Measurements from ENCODE around the gene COBLL1.
A peak's percentile ranks its signal among the peaks of the same experiment; 100 is the strongest.

COBLL1 gene

DNA sequence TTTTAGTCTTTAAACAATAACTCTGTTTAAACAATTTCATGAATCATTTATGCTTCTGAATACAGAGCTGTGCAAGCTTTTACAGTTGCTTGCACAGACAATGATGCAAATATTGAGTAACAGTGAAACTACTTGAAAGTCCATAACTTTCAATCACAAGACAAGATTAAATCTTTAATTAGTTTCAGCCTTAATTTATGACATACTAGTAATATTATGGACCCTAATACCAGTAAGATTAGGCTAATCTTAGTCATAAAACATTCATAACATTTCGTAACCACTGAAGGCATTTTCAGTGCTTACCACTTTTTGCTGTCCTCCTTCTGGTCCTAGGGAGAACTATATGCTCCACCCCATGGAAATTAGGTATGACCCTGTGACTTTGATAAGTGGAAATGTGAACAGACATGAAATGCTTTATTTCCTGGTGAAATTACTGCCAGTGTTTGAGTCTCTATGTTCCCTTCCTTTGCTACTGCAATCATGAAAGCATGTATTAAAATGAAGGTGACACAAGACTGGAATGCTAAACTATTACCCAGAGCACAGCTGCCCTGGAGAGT lies 1.8 kb upstream of the COBLL1 start:
- no peak for TF ChIP-seq ZNF274 (IDR thresholded peaks at IDR 0.05; ENCODE audit: low read depth, low read length)
- H3K4me3 ChIP-seq (ENCODE audit: low read length): no peak overlapping the region

DNA sequence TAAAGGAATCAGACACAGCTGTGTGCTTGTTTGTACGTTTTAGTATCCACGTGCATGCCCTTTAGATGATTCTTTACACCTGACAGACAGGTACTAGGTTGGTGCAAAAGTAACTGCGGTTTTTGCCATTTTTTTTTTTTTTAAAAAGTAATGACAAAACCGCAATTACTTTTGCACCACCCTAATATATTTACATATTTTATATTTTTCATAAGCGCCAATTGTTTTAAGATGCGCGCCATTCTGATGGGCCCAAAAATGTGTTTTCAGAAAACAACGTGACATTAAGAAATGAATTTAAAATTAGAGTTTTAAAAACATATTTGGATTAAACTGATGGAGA lies 972 bp upstream of the COBLL1 start:
- TF ChIP-seq ZNF274 (IDR thresholded peaks at IDR 0.05; ENCODE audit: low read depth, low read length): no peak
- H3K4me3 ChIP-seq (ENCODE audit: low read length): no peak overlapping the region

DNA sequence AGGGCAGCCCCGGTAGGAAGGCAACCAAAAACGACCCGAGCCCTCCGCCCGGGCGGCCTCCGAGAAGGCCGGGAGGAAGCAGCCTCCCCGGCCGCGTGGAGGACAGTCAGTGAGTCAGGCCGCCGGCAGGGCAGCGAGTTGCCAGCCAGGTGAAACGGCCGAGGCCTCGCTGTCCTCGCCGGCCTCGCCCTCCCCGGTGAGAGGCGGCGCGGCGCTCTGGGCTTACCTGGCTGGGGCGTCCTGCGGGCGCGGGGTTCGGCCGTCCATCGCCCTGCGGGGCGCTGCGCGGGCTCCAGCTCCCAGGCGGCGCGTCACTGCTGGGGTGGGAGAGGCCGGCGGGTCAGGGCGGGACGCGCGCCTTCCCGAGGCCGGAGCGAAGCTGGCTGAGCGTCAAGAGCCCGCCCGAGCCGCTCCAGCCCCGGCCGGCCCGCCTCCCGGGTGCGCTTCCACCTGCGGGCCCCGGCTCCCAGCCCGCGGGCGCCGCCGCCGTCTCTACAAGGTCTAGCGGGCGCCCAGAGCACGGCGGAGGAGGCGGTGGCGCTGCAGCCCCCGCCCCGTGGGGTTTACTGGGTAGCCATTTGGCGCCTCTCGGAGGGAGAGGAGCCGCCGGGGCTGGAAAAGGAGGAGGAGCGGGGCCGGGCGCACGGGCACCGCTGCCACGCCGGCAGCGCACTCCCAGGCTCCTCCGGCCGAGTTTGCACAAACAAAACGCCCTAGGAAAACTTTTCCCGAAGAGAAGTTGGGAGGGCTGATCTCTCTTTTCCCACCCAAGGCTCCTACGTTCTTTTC lies 499 bp downstream of the COBLL1 start:
- TF ChIP-seq ZNF274 (IDR thresholded peaks at IDR 0.05; ENCODE audit: low read depth, low read length): no peak
- H3K4me3 ChIP-seq (ENCODE audit: low read length): peak overlapping the region; percentile 64

DNA sequence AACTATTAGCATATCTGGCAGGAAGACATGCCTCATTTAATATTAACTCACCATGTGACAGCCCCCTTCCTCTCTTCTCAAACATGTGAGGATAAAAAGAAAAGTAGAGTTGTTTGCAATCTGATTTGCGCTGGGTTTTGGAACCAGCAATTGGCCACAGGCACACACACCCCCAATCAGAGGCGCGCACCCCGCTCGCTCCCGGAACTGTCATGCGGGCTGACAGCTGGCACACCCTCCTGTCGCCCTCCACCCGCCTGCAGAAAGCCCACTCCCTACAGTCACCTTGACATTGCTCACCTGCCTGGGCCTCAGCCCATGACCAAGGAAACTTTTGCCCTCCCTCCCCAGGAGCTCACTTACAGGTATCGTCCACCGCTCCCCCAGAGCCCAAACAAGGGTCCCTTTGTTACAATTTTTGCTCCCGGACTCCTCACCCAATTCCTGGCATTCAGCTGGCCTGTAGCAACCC lies 1.1 kb downstream of the COBLL1 start:
- peak overlapping the region; percentile 64 for H3K4me3 ChIP-seq (ENCODE audit: low read length)
- TF ChIP-seq ZNF274 (IDR thresholded peaks at IDR 0.05; ENCODE audit: low read depth, low read length): no peak

DNA sequence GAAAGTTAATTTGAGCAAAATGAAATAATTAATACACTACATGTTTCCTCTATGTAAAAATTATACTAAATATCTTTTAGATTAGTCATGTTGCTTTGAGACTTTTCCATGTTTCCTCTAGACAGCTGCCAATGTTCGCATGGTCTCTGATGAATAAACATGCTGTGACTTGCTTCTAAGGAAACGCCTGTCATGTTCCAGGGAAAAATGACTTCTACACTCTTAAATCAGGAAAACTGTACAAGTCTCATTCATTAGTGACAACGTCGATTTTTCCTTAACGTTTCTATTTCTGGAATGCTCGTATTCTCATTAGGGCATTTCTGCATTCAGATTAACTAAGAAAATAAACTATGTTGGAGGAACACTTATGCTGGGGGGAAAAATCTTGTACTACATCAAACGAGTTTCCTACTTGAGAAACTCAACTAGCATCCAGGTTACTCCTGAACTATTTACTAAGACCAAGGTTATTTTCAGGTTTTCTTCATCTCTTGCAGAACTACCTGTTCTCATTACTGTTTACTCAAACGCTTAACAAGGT lies 1.6 kb downstream of the COBLL1 start:
- no peak overlapping the region; the same call in 1 of the 2 replicates for H3K4me3 ChIP-seq (ENCODE audit: low read length)
- no peak for TF ChIP-seq ZNF274 (IDR thresholded peaks at IDR 0.05; ENCODE audit: low read depth, low read length)

DNA sequence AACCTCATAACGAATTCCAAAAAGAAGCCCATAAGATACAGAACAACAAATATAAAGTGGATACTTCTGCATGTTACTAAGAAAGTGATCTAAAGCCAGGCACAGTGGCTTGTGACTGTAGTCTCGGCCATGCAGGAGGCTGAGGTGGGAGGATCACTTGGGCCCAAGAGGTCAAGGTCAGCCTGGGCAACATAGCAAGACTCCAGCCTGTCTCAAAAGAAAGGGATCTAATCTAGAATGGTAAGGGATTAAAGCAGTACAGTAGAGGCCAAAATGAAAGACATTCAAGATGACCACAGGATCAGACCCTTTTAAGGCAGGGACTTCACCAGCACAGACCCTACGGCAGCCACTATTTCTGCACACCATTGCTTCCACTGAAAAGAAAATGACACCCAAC lies 3.8 kb downstream of the COBLL1 start:
- H3K4me3 ChIP-seq (ENCODE audit: low read length): no peak overlapping the region
- TF ChIP-seq ZNF274 (IDR thresholded peaks at IDR 0.05; ENCODE audit: low read depth, low read length): no peak

DNA sequence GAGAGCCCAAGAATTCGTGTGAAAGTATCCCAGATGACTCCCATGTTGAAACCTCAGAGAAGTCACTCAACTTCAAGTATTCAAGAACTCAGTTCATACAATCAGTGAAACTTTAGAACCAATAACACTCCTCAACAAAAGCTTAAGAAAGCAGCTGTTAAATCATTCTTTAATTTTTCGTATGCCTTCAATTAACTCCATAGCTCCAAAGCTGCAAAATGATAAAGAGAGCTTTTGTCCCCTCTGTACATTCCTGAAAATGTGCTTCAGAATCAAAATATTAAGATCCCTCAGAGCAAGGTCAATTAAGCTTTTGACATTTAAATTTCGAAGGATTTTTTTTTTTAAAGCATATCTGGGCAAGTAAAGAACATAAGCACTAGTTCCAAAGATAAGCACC lies 4.7 kb downstream of the COBLL1 start:
- no peak overlapping the region for H3K4me3 ChIP-seq (ENCODE audit: low read length)
- no peak for TF ChIP-seq ZNF274 (IDR thresholded peaks at IDR 0.05; ENCODE audit: low read depth, low read length)

DNA sequence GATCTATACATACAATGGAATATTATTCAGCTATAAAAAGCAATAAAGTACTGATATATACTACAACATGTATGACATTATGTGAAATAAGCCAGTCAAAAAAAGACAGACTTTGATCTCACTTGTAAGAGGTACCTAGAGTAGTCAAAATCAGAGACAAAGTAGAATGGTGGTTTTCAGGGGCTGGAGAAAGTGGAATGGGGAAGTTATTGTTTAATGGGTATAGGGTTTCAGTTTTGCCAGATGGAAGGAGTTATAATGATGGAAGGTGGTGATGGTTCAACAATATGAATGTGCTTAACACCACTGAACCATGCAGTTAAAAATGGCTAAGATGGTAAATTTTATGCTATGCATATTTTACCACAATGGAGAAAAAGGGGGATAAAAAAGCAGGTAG lies 6.3 kb downstream of the COBLL1 start:
- no peak overlapping the region for H3K4me3 ChIP-seq (ENCODE audit: low read length)
- no peak for TF ChIP-seq ZNF274 (IDR thresholded peaks at IDR 0.05; ENCODE audit: low read depth, low read length)

DNA sequence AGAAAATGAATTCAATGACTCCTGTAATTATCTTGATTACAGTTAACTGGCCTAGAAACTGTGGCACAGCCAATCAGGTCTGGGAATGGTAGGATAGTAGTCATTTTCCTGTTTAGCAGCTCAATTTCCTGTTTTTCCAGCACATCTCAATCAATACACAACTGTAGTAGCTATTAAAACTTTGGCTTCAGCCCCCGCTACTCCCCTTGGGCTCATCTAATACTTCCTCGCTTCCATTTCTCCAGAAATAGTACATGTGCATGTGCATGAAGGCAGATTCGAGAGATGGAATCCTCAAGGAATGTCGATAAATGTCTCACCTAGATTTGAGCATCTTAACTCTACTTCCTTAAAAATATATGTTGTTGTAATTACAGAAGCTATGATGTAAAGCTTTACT lies 9.7 kb downstream of the COBLL1 start:
- no peak overlapping the region for H3K4me3 ChIP-seq (ENCODE audit: low read length)
- TF ChIP-seq ZNF274 (IDR thresholded peaks at IDR 0.05; ENCODE audit: low read depth, low read length): no peak

DNA sequence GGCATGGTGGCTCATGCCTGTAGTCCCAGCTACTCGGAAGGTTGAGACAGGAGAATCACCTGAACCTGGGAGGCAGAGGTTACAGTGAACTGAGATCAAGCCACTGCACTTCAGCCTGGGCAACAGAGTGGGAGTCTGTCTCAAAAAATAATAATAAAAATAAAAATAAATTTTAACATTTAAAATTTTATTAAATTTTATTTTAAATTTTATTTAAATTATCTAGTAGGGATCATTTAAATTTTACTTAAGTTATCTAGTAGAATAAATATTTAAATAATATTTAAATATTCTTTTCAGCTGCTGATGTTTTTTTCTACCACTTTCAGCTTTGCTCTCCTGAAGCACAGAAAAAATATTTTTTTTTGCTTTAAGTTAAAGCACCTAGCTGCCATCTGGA lies 10.4 kb downstream of the COBLL1 start:
- TF ChIP-seq ZNF274 (IDR thresholded peaks at IDR 0.05; ENCODE audit: low read depth, low read length): no peak
- no peak overlapping the region for H3K4me3 ChIP-seq (ENCODE audit: low read length)

DNA sequence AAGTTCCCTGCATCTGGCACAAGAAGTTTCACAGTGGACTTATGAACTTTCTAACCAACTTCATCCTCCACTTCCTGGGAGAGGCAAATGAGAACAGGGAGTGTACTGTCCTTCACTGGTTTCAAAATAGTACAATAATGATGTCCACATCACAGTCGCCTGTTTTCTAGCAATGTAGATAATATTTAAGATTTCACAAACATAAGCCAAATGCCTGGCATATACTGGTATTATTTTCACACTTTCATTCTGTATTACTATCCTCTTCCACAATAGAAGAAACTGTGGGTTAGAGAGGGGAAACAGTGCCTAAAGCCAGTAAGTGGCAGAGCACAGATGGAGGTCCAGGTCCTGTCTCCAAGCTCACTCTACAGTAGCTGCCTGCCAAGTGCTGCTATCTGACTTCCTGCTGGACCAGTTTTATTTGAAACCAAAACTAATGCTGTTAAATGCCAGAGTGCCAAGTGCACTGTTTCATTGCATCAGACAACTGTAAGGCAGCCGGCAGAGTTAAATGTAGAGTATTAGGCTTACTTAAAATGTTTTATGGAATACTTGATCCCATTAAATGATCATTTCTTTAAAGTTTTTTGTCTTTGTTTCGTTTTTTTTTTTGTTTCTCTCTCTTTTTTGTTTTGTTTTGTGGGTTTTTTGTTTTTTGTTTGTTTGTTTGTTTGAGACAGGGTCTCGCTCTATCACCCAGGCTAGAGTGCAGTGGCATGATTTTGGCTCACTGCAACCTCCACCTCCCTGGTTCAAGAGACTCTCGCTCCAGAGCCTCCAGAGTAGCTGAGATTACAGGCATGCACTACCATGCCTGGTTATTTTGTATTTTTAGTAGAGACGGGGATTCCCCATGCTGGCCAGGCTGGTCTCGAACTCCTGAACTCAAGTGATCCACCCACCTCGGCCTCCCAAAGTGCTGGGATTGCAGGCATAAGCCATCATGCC lies 15.1 kb downstream of the COBLL1 start:
- no peak overlapping the region for H3K4me3 ChIP-seq (ENCODE audit: low read length)
- TF ChIP-seq ZNF274 (IDR thresholded peaks at IDR 0.05; ENCODE audit: low read depth, low read length): no peak

DNA sequence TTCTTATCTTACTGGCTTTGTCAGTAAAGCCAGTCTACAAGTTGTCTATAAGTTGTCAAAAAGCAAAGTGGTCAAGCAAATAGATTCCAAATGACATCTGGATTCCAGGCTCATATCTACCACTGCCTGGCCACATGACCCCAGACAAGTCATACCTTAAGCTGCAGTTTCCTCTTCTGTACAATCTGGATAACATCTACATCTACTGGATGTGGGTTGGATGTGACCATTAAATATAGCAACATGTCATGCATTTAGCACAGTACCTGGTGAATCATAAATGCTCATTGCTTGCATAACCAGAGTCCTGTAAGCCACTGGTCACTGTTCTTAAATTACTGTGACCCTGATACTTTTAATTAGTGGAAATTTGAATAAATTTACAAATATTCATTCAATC lies 16.8 kb downstream of the COBLL1 start:
- TF ChIP-seq ZNF274 (IDR thresholded peaks at IDR 0.05; ENCODE audit: low read depth, low read length): no peak
- no peak overlapping the region for H3K4me3 ChIP-seq (ENCODE audit: low read length)

DNA sequence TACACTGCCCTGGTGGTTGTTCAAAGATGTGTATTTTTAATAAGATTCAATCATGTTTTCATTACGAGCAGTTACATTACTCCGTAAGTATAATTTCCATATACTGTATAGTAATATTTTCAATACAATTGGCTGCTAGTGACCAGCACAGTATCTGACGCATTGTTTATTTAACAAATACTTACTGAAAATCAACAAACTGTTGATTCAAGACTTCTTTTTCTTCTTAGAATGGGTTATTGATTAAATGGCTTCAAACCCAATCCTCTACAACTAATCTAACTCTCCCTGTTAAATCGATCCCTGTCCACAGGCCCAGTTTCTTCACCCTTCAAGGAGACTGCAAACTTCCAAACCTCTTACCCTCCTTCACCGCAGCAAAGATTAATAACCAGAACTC lies 18.5 kb downstream of the COBLL1 start:
- no peak for TF ChIP-seq ZNF274 (IDR thresholded peaks at IDR 0.05; ENCODE audit: low read depth, low read length)
- no peak overlapping the region for H3K4me3 ChIP-seq (ENCODE audit: low read length)

DNA sequence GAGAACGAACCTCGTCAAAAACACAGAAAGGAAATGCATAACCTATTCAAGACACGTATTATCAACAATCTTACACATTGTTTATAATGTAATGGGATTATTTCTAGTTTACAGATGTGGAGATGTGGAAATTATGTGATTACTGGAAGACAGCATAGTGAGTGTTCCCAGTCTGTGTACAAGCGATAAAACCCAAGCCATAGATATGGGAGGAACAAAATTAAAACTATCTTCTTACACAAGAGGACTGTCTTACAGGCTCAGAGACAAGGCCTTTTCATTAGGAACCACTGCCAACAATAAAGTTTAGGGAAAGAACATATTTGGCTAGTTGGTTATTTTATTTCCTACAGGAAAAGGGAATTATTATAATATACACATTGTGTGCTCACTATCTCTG lies 20.3 kb downstream of the COBLL1 start:
- no peak for TF ChIP-seq ZNF274 (IDR thresholded peaks at IDR 0.05; ENCODE audit: low read depth, low read length)
- H3K4me3 ChIP-seq (ENCODE audit: low read length): no peak overlapping the region

Data from GM08714 (cell line).